Activated CD4-positive, alpha-beta T cell treated with anti-CD3 and anti-CD28 coated beads, Interleukin-2, amount 50 U/mL, for 4 hours (primary cell): ENCODE results near the gene ITSN1.

Experiments used
- DNase-seq, 2 experiments: peaks; one replicate each; pipeline ENCODE4 v3.0.0-alpha.2; 2020

Gene ITSN1

GRCh38 chr21:33940881-33941245, 298.6 kb downstream of the ITSN1 start:
- no peak for DNase-seq

- DNase-seq = no peak
Observed at GRCh38 chr21:33942426-33942825, 300.1 kb downstream of the ITSN1 start.

GRCh38 chr21:33943293-33943692, 301.0 kb downstream of the ITSN1 start:
- no peak for DNase-seq

- no peak for DNase-seq
Observed at GRCh38 chr21:33944185-33944763, 302.0 kb downstream of the ITSN1 start.

GRCh38 chr21:33945652-33946270, 303.5 kb downstream of the ITSN1 start:
- DNase-seq = no peak

GRCh38 chr21:33947451-33948095, 305.3 kb downstream of the ITSN1 start:
- DNase-seq = peak; percentile 78 to 85

GRCh38 chr21:33948096-33948950, 306.0 kb downstream of the ITSN1 start:
- peak; percentile 56 to 58 for DNase-seq

- no peak for DNase-seq
Observed at GRCh38 chr21:33948951-33949444, 306.7 kb downstream of the ITSN1 start.
